Erythroblast (primary cell): ENCODE data around the gene KLHL3.

Experiments
- GATA1 ChIP-seq: IDR thresholded peaks from 2 replicates; pipeline ENCODE4 v1.6.1; 2011; ENCODE audit warnings: low read depth, mild to moderate bottlenecking, control low read depth, low read length, moderate library complexity
- POLR2A ChIP-seq: IDR thresholded peaks from 2 replicates; pipeline ENCODE4 v1.6.1; 2011; ENCODE audit warnings: mild to moderate bottlenecking, low read length

DNA sequence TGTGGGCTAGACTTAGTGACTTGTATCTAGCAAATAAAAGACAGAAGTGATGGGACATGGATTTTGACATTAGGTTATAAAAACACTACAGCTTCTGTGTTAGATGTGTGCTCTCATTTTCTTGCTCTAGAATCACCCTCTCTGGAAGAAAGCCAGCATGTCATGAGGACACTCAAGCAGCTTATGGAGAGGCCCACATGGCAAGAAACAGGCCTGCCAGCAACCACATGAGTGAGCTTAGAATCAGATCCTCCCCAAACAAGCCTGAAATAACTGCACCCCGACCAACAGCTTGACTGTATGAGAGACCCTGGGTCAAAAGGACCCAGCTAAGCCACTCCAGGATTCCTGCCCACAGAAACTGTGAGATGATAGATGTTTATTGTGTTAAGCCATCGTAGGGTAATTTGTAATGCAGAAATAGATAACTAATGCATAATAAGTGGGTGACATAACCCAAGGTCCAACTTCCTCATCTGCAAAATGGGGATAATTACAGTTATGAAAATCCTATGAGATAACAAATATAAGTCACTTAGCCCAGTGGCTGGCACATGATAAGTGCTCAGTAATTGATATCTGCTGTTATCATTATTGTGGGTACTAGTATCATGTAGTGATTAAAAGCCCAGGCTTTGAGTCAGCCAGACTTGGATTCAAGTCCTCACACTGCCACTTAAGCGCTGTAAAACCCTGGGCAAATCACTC is 86.5 kb downstream of the KLHL3 start:
- no peak for TF ChIP-seq POLR2A
- no peak for TF ChIP-seq GATA1
